Liver (tissue), 3 donors: ENCODE measurements around the gene MICAL1.
"Not testable (repeated sequence)": the region's sequence is repeated elsewhere in the genome, so short reads cannot be mapped to it uniquely, and the experiment has no call there.

Source experiments
- EGR1 ChIP-seq, 2 donors: IDR thresholded peaks; 2 replicates each; pipeline ENCODE4 v1.6.1; 2016 to 2018; ENCODE audit warnings: antibody characterized with exemption in 2 of 2, low read depth in 2 of 2
- GABPA ChIP-seq, 2 donors: IDR thresholded peaks in 1 of 2; conservative IDR thresholded peaks in 1 of 2; 2 replicates each; pipeline ENCODE4 v1.6.1; 2016; ENCODE audit warnings: antibody characterized with exemption in 2 of 2, mild to moderate bottlenecking in 1 of 2, moderate library complexity in 1 of 2
- JUND ChIP-seq, 2 donors: IDR thresholded peaks; 2 replicates each; pipeline ENCODE4 v1.6.1; 2016; ENCODE audit warnings: antibody characterized with exemption in 2 of 2
- MAX ChIP-seq: IDR thresholded peaks from 2 replicates; pipeline ENCODE4 v1.6.1; 2016; ENCODE audit warnings: antibody characterized with exemption
- RAD21 ChIP-seq, 2 donors: IDR thresholded peaks; 2 replicates each; pipeline ENCODE4 v1.6.1; 2016; ENCODE audit warnings: antibody characterized with exemption in 2 of 2, mild to moderate bottlenecking in 2 of 2
- SP1 ChIP-seq: IDR thresholded peaks from 2 replicates; pipeline ENCODE4 v1.6.1; 2018; ENCODE audit warnings: antibody characterized with exemption, mild to moderate bottlenecking
- TAF1 ChIP-seq: conservative IDR thresholded peaks from 2 replicates; pipeline ENCODE4 v1.6.1; 2016; ENCODE audit warnings: antibody characterized with exemption, mild to moderate bottlenecking
- YY1 ChIP-seq: IDR thresholded peaks from 2 replicates; pipeline ENCODE4 v1.6.1; 2016; ENCODE audit warnings: antibody characterized with exemption, mild to moderate bottlenecking
- ZBTB33 ChIP-seq: IDR thresholded peaks from 2 replicates; pipeline ENCODE4 v1.6.1; 2016; ENCODE audit warnings: antibody characterized with exemption
- TF ChIP-seq, protein P1 (sequence below): fragments of 150-350 bp; IDR thresholded peaks from 2 replicates; pipeline ENCODE4 v1.5.1; 2017; ENCODE audit warnings: improper control_type of control experiment, low read depth, low read length; ENCODE audit not compliant: missing input control
- TF ChIP-seq, protein P2 (sequence below): IDR thresholded peaks from 2 replicates; pipeline ENCODE4 v1.6.1; 2016; ENCODE audit warnings: antibody characterized with exemption, mild to moderate bottlenecking
- donor health status: healthy.
- donor health status: healthy.

- TF ChIP-seq, protein P1, sequence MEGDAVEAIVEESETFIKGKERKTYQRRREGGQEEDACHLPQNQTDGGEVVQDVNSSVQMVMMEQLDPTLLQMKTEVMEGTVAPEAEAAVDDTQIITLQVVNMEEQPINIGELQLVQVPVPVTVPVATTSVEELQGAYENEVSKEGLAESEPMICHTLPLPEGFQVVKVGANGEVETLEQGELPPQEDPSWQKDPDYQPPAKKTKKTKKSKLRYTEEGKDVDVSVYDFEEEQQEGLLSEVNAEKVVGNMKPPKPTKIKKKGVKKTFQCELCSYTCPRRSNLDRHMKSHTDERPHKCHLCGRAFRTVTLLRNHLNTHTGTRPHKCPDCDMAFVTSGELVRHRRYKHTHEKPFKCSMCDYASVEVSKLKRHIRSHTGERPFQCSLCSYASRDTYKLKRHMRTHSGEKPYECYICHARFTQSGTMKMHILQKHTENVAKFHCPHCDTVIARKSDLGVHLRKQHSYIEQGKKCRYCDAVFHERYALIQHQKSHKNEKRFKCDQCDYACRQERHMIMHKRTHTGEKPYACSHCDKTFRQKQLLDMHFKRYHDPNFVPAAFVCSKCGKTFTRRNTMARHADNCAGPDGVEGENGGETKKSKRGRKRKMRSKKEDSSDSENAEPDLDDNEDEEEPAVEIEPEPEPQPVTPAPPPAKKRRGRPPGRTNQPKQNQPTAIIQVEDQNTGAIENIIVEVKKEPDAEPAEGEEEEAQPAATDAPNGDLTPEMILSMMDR: not testable (repeated sequence)
- TF ChIP-seq GABPA (IDR thresholded peaks at IDR 0.05 in 1 of 2, conservative IDR thresholded peaks at IDR 0.05 in 1 of 2); SP1; MAX; ZBTB33; JUND (IDR thresholded peaks at IDR 0.05); TAF1; YY1; EGR1 (IDR thresholded peaks at IDR 0.05; ENCODE audit: low read depth in 2 of 2); RAD21 (IDR thresholded peaks at IDR 0.05): not testable (repeated sequence)
- TF ChIP-seq, protein P2, sequence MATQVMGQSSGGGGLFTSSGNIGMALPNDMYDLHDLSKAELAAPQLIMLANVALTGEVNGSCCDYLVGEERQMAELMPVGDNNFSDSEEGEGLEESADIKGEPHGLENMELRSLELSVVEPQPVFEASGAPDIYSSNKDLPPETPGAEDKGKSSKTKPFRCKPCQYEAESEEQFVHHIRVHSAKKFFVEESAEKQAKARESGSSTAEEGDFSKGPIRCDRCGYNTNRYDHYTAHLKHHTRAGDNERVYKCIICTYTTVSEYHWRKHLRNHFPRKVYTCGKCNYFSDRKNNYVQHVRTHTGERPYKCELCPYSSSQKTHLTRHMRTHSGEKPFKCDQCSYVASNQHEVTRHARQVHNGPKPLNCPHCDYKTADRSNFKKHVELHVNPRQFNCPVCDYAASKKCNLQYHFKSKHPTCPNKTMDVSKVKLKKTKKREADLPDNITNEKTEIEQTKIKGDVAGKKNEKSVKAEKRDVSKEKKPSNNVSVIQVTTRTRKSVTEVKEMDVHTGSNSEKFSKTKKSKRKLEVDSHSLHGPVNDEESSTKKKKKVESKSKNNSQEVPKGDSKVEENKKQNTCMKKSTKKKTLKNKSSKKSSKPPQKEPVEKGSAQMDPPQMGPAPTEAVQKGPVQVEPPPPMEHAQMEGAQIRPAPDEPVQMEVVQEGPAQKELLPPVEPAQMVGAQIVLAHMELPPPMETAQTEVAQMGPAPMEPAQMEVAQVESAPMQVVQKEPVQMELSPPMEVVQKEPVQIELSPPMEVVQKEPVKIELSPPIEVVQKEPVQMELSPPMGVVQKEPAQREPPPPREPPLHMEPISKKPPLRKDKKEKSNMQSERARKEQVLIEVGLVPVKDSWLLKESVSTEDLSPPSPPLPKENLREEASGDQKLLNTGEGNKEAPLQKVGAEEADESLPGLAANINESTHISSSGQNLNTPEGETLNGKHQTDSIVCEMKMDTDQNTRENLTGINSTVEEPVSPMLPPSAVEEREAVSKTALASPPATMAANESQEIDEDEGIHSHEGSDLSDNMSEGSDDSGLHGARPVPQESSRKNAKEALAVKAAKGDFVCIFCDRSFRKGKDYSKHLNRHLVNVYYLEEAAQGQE: not testable (repeated sequence)
These were observed 5.6 kb upstream of the MICAL1 start for GRCh38 chr6:109461205-109461604.
